GM20431 (cell line): Measurements from ENCODE around the gene CZIB.

Source experiments
- in situ Hi-C: fragments of 300-500 bp; cut with MseI, MboI; formaldehyde crosslinking; loops from one replicate; pipeline ENCODE4 v1.15.0; 2020; ENCODE audit warnings: low sequenced_read_pairs; ENCODE audit not compliant: unreplicated experiment

Gene CZIB

GRCh38 chr1:53195246-53196016 lies 25.0 kb downstream of the CZIB start:
- in situ Hi-C loops: loop anchor here (25.0 kb wide), 1 partner anchor 483 kb away; no protein-coding TSS in a partner anchor

- in situ Hi-C loops: loop anchor here (25.0 kb wide), 1 partner anchor 478 kb away; no protein-coding TSS in a partner anchor
These were observed 30.2 kb downstream of the CZIB start for GRCh38 chr1:53190210-53190611.

GRCh38 chr1:53189061-53189460 lies 31.4 kb downstream of the CZIB start:
- in situ Hi-C loops: loop anchor here (25.0 kb wide), 1 partner anchor 477 kb away; no protein-coding TSS in a partner anchor

GRCh38 chr1:53188099-53188498 lies 32.3 kb downstream of the CZIB start:
- in situ Hi-C loops: loop anchor here (25.0 kb wide), 1 partner anchor 476 kb away; no protein-coding TSS in a partner anchor

GRCh38 chr1:53187401-53187800 lies 33.0 kb downstream of the CZIB start:
- in situ Hi-C loops: loop anchor here (25.0 kb wide), 1 partner anchor 475 kb away; no protein-coding TSS in a partner anchor

- in situ Hi-C loops: loop anchor here (25.0 kb wide), 1 partner anchor 474 kb away; no protein-coding TSS in a partner anchor
These were observed 33.9 kb downstream of the CZIB start for GRCh38 chr1:53186533-53186932.

- in situ Hi-C loops: loop anchor here (25.0 kb wide), 1 partner anchor 474 kb away; no protein-coding TSS in a partner anchor
These were observed 34.5 kb downstream of the CZIB start for GRCh38 chr1:53185955-53186297.

GRCh38 chr1:53183095-53183990 lies 37.1 kb downstream of the CZIB start:
- in situ Hi-C loops: loop anchor here (25.0 kb wide), 1 partner anchor 471 kb away; no protein-coding TSS in a partner anchor

- in situ Hi-C loops: loop anchor here (25.0 kb wide), 1 partner anchor 470 kb away; no protein-coding TSS in a partner anchor
These were observed 37.7 kb downstream of the CZIB start for GRCh38 chr1:53182716-53183094.

GRCh38 chr1:53182111-53182593 lies 38.3 kb downstream of the CZIB start:
- in situ Hi-C loops: loop anchor here (25.0 kb wide), 1 partner anchor 470 kb away; no protein-coding TSS in a partner anchor

GRCh38 chr1:53180951-53181350 lies 39.5 kb downstream of the CZIB start:
- in situ Hi-C loops: loop anchor here (25.0 kb wide), 1 partner anchor 469 kb away; no protein-coding TSS in a partner anchor

- in situ Hi-C loops: loop anchor here (25.0 kb wide), 1 partner anchor 468 kb away; no protein-coding TSS in a partner anchor
These were observed 40.2 kb downstream of the CZIB start for GRCh38 chr1:53180226-53180625.

- in situ Hi-C loops: loop anchor here (25.0 kb wide), 1 partner anchor 464 kb away; no protein-coding TSS in a partner anchor
These were observed 43.8 kb downstream of the CZIB start for GRCh38 chr1:53176452-53177208.

GRCh38 chr1:53174971-53175913 lies 45.2 kb downstream of the CZIB start:
- in situ Hi-C loops: loop anchor here (25.0 kb wide), 1 partner anchor 463 kb away; no protein-coding TSS in a partner anchor

GRCh38 chr1:53172426-53173128 lies 47.9 kb downstream of the CZIB start:
- in situ Hi-C loops: no loop called here

- in situ Hi-C loops: no loop called here
These were observed 53.5 kb downstream of the CZIB start for GRCh38 chr1:53166912-53167311.

- in situ Hi-C loops: no loop called here
These were observed 54.1 kb downstream of the CZIB start for GRCh38 chr1:53166366-53166765.
